SHP77 treated with DMSO at 0.1 percent for 48 hours (cell line): Measurements from ENCODE around the gene TDRD9.
"Not testable (repeated sequence)": the region's sequence is repeated elsewhere in the genome, so short reads cannot be mapped to it uniquely, and the experiment has no call there.

Experiments
- DNase-seq: peaks from one replicate; lab custom pipeline; 2025; lab: John Stamatoyannopoulos, UW

TDRD9 gene

DNA sequence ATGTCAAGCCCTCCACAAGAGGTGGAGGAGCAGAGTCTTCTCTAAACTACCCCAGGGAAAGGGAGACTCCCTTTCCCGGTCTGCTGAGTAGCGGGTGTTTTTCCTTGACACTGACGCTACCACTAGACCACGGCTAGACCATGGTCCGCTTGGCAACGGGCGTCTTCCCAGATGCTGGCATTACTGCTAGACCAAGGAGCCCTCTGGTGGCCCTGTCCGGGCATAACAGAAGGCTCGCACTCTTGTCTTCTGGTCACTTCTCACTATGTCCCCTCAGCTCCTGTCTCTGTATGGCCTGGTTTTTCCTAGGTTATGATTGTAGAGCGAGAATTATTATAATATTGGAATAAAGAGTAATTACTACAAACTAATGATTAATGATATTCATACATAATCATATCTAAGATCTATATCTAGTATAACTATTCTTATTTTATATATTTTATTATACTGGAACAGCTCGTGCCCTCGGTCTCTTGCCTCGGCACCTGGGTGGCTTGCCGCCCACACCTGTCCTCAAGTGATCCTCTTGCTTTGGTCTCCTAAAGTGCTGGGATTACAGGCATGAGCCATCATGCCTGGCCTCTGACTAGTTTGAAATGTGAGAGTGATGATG is 52.5 kb downstream of the TDRD9 start:
- not testable (repeated sequence) for DNase-seq

- DNase-seq: no peak
These were observed 55.9 kb downstream of the TDRD9 start for GRCh38 chr14:103984196-103984595.

DNA sequence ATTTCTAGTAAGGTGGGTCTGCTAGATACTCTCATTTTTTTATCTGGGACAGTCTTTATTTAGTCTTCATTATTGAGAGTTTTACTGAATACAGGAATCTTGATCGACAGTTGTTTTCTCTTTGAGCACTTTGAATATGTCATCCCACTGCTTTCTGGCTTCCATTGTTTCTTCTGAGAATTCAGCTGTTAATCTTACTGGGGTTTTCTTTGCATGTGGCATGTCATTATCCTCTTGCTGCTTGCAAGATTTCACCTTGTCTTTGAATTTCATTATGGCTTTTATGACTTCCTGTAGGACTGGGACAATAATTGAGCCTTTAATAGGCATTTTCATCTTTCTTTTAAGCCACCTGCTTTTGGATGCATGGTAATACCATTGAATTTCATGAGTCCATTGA is 60.8 kb downstream of the TDRD9 start:
- DNase-seq: no peak

- no peak for DNase-seq
These were observed 61.7 kb downstream of the TDRD9 start for GRCh38 chr14:103989964-103990363.

DNA sequence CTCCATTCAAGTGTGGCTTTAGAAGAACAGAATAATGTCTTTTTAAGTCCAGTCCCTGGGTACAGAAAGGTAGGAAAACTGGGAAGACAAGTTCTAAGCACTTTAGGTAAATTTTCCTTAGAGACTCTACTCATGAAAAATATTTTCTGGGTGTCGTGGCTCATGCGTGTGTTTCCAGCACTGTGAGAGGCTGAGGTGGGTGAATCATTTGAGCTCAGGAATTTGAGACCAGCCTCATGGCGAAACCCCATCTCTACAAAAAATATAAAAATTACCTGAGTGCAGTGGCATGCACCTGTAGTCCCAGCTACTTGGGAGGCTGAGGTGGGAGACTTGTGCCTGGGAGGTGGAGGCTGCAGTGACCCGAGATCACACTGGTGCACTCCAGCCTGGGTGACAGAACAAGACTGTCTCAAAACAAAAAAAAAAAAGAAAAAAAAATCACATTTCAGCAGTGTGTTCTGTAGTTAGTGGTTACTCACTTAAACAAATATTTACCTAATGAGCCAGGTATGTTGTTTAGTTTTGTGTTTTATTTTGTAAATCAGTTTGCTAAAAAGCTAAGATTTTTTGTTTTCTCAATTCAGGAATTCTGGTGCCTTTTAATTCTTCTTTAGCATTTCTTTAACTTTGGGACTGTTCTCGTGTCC is 66.4 kb downstream of the TDRD9 start:
- no peak for DNase-seq

- no peak for DNase-seq
These were observed 67.6 kb downstream of the TDRD9 start for GRCh38 chr14:103995876-103996275.

GRCh38 chr14:103997391-103997790 is 69.1 kb downstream of the TDRD9 start:
- DNase-seq: no peak

GRCh38 chr14:103998027-103998426 is 69.8 kb downstream of the TDRD9 start:
- DNase-seq: no peak

- no peak for DNase-seq
These were observed 71.7 kb downstream of the TDRD9 start for GRCh38 chr14:103999795-104000440.

DNA sequence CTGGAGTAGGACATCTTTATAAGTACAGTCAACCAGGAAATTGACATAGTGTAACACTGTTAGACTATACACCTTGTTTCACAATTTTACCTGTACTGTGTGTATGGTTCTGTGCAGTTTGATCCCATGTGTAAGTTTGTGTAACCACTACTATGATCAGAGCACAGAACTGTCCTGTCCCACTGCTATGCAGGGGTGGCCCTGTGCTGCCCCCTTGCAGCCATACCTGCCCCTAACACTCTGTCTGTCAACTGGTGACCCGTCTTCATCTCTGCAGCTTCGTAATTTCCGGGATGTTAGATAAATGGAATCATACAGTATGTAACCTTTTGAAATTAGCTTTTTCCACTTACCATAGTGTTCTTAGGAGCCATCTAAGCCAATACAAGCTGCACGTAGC is 72.7 kb downstream of the TDRD9 start:
- DNase-seq: no peak

DNA sequence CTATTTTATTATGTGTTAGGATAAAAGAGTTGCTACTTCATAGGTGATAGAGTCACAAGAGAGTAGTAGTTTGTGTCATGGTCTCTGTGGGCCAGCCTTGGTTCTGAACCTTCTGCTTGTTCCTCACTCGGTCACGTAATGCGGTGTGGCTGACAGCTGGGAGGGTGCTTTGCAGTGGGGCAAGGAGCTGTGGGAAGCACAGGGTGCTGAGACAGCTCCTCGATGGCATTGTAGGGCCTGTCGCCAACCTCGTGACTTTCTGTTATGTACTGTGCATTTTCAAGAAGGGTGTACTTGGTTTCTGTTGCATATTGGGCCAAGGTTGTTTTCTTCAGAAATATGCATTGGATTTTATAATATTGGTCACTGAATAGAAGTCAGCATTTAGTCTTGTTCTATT is 75.4 kb downstream of the TDRD9 start:
- DNase-seq: no peak

DNA sequence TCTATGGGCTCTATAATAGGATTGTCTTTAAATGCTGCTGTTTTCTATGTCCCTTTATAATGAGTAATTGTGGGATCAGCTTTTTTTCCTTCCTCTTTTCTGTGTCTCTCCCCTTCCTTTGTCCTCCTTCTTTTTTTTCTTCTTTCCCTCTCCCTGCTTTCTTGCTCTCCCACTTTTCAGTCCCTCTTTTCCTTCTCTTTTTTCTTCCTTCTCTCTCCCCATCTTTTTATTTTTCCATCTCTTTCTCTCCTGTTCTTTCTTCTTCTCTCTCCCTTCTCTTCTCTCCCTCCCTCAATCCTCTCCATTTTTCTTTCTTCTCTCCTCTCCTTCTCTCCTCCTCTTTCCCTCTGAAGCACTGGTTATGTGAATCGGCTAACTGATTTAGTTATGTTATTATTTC is 76.6 kb downstream of the TDRD9 start:
- no peak for DNase-seq

DNA sequence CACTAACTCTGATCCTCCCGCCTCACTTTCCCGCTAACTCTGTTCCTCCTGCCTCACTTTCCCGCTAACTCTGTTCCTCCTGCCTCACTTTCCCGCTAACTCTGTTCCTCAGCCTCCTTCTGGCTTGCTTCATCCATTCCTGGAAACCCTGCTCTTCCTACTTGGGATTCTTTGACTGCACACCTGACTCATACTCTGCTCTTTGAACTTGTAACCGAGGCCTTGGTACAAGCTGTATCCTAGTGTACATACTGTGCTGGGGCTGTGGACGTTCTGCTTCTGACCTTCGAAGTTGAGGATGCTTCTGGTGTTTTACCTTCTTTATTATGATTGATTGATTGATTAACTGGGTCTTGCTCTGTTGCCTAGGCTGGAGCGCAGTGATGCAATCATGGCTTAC is 77.2 kb downstream of the TDRD9 start:
- no peak for DNase-seq

DNA sequence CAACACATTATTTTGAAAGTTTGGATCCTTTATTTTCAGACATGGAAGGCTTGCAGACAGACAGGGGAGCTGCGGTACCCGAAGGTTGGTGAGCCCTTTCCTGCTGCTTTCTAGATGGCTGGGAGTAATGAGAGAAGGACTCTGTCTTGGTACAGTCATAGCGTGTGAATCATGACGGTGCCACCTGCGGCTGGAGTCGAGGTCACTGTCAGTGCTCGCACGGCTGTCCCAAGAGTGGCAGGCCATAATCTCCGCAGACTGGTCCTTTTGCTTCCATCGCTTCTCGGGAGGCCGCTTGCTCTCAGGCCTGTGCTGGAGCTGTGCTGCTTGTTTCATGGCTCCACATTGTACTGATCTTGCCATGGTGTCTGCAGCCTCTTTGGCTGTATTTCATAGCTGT is 78.9 kb downstream of the TDRD9 start:
- no peak for DNase-seq

DNA sequence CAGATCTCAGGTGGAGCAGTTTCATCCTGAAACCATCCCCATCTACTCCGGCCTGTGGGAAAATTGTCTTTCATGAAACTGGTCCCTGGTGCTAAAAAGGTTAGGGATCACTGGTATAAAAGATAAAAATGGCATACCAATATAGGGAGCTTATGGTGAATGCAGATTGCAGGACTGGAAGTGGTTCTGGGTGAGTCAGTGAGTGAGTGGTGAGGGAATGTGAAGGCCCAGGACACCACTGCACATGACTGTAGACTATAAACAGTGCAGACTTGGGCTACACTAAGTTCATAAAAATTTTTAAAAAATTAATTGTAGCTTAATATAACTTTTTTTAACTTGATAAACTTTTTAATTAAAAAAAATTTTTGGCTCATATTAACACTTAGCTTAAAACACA is 81.0 kb downstream of the TDRD9 start:
- no peak for DNase-seq

DNA sequence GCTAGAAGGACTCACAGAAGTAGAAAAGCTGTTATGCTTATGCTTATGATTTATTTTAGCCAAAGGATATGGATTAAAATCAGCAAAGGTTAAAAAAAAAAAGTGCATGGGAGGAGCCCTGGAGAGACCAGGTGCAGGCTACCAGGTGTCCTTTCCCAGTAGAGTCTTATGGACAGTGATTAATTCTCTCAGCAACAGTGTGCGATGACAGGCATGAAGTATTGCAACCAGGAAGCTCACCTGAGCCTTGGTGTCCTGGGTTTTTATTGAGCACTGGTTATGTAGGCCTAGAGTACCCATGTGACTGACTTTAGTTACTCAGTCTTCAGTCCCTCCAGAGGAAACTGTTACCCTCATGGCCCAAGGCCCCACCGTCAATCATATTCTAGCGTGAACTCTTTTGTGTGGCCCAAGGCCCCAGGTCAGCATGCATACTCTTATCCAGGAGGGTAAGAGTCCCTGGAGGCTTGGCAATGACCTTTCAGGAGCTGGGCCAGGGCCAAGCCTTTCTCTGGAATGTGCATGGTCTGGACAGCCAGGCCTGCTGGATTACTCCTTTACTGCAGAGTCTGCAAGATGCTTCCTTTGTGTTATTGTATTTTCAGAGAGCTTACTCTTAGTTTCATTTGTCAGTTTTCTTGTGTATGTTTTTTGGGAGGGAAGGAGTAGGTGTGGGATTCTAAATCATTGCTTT is 83.7 kb downstream of the TDRD9 start:
- DNase-seq: no peak

DNA sequence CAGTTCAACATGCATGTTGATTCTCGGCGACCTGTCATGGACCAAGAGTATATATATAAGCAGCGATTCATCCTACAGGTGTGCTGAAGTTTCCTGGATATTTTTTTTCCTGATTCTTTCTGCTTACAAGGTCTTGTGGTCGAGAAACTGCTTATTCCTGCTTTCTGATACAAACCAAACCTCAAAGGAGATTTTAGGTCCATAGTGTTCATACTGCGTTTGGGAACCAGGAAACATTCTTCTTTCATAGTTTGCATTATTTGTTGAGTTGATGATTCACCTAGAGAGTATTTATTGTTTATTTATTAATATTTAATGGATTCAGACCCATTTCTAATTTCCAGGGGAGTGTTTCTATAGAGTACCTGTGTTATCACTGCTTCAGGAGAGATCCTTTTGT is 86.5 kb downstream of the TDRD9 start:
- no peak for DNase-seq

DNA sequence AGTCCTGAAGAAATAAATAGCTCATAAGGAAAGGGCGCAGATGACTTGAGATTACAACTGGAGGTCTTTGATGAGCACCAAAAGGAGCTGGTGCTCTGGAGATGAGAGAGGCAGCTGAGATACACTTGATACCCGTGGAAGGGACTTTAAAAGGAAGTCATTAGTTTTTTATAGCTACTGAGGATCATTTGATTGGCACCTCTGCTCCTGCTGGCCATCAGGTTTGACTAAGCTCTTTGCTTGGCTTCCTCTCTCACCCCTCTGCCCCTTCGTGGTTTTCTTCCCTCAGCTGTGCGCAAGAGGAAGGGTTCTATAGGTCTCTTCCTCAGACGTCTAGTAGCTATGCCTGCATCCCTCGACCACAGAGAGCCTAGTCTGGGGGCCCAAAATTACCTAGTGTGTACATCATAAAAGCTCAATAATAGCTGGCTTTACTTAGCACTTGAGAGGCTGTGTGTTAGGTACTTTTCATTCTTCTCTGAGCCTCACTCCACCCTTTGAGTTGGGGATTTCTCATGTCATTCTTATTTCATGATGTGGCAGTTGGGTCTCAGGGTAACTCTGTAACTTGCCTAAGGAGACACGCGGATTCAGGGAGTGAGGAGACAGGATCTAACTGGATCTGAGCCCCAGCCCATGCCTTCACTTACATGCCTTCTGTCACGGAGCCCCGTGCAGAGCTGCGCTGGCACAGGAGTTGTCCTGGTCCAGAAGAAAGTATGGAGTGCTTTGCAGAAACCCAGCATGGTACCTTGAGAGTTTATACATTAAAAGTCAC is 88.8 kb downstream of the TDRD9 start:
- DNase-seq: no peak

DNA sequence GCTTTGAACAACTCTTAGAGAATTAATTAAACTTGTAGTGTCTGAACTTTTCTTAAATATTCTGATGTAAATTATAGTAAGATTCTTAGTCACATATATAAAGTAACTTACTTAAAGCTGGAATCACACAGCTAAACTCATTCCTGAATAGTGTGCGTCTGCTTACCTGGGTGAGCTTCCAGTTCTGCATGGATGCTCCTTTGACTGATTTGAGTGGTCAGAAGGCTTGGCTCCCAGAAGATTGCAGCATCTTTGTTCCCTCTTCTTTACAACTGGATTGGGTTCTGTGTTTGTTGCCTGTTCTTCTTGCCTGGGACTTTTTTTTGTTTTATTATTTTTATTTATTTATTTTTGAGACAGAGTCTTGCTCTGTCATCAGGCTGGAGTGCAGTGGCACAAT is 90.8 kb downstream of the TDRD9 start:
- DNase-seq: no peak

- no peak for DNase-seq
These were observed 91.5 kb downstream of the TDRD9 start for GRCh38 chr14:104019806-104020205.

DNA sequence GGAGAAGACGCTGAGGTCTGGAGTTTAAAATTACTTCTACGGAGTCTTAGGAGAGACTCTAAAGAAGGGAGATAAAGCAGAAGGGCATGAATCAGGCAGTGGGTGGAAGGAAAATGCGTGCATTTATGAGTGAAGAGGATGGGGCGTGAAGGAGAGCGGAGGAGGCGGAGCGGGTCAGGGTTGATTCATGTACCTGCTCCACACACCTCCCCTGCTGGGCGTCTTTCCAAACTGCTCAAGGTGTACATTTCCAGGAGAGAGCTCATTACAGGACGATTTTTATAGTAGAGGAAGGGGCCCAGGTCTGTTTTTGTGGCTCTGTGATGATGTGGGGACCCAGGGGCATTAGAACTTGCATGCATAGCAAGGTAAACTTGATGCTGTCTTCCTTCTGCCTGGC is 92.2 kb downstream of the TDRD9 start:
- no peak for DNase-seq

GRCh38 chr14:104023325-104024055 is 95.2 kb downstream of the TDRD9 start:
- no peak for DNase-seq
